OCI-LY7 (cell line): ENCODE measurements around the gene CPNE2. TPM values are rescaled to one million over a fixed set of nuclear protein-coding genes. Genes with fewer than 3 reads are reported as not detected.

Source experiments
- BruUV-seq: library from RNA; stranded (reverse); fragments of 400-500 nt; replicated peaks from 2 replicates; lab custom pipeline; 2021; lab: Mats Ljungman, UMichigan
- CTCF ChIA-PET: fragments of 300-600 bp; sonication (Branson Sonifier 250); formaldehyde crosslinking; loops from one replicate; lab custom pipeline; 2022; ENCODE audit warnings: antibody characterized with exemption; ENCODE audit not compliant: unreplicated experiment; lab: Charles Lee
- POLR2A ChIA-PET: fragments of 300-600 bp; sonication (Branson Sonifier 250); formaldehyde crosslinking; loops from one replicate; lab custom pipeline; 2022; ENCODE audit warnings: antibody characterized with exemption; lab: Charles Lee
- DNase-seq: peaks from one replicate; pipeline ENCODE4 v3.0.0-alpha.2; 2015; ENCODE audit warnings: low spot score
- H2AFZ ChIP-seq: fragments of 200-600 bp; sonication (generic), shearing (Covaris generic); 2 replicates; pipeline ENCODE4 v1.6.1; 2014; ENCODE audit warnings: mild to moderate bottlenecking, antibody characterized with exemption, low read length, moderate library complexity
- H3K27ac ChIP-seq: fragments of 200-600 bp; sonication (generic); 2 replicates; pipeline ENCODE4 v1.5.1; 2014; ENCODE audit warnings: mixed run types, low read depth, mild to moderate bottlenecking, moderate library complexity, low read length, inconsistent platforms; ENCODE audit not compliant: poor library complexity, severe bottlenecking
- H3K36me3 ChIP-seq: fragments of 200-600 bp; sonication (generic); 2 replicates; pipeline ENCODE4 v1.6.1; 2014; ENCODE audit warnings: mild to moderate bottlenecking, antibody characterized with exemption, low read length, moderate library complexity, mixed read lengths; ENCODE audit not compliant: insufficient read depth
- H3K4me1 ChIP-seq: fragments of 200-600 bp; sonication (generic); 2 replicates; pipeline ENCODE4 v1.5.1; 2014; ENCODE audit warnings: mild to moderate bottlenecking, low read length; ENCODE audit not compliant: insufficient read depth, poor library complexity, severe bottlenecking
- H3K4me2 ChIP-seq: fragments of 200-600 bp; sonication (generic); 2 replicates; pipeline ENCODE4 v1.6.1; 2014; ENCODE audit warnings: mild to moderate bottlenecking, low read length
- H3K4me3 ChIP-seq: fragments of 200-600 bp; sonication (generic); 2 replicates; pipeline ENCODE4 v1.5.1; 2014; ENCODE audit warnings: mild to moderate bottlenecking, low read depth, low read length; ENCODE audit not compliant: poor library complexity, severe bottlenecking
- H3K79me2 ChIP-seq: fragments of 200-600 bp; sonication (generic); 2 replicates; pipeline ENCODE4 v1.6.1; 2016; ENCODE audit warnings: low read depth, mild to moderate bottlenecking, low read length, moderate library complexity, mixed read lengths; ENCODE audit not compliant: insufficient read depth
- H3K9me2 ChIP-seq: fragments of 200-600 bp; sonication (generic); 2 replicates; pipeline ENCODE4 v1.6.1; 2016; ENCODE audit warnings: mild to moderate bottlenecking, low read length, mixed read lengths; ENCODE audit not compliant: insufficient read depth
- H3K9me3 ChIP-seq: fragments of 200-600 bp; sonication (generic); 2 replicates; pipeline ENCODE4 v1.6.1; 2014; ENCODE audit warnings: mild to moderate bottlenecking, mixed run types, low read length, mixed read lengths
- H4K20me1 ChIP-seq: fragments of 200-600 bp; sonication (generic); 2 replicates; pipeline ENCODE4 v1.6.1; 2014; ENCODE audit warnings: mild to moderate bottlenecking, antibody characterized with exemption, low read length, moderate library complexity, mixed read lengths; ENCODE audit not compliant: insufficient read depth
- EZH2phosphoT487 ChIP-seq: fragments of 200-600 bp; sonication (generic); IDR thresholded peaks from 2 replicates; pipeline ENCODE4 v1.6.1; 2018; ENCODE audit warnings: low read depth, borderline replicate concordance, mild to moderate bottlenecking, mixed run types, antibody characterized with exemption, low read length, moderate library complexity, mixed read lengths
- intact Hi-C: fragments of 100-400 bp; cut with micrococcal nuclease; formaldehyde crosslinking; loops from one replicate; pipeline ENCODE4 v1.10.0; 2022; ENCODE audit not compliant: unreplicated experiment
- total RNA-seq, 2 experiments: library from RNA; depleted of rRNA in 1 of 2; stranded (reverse); fragments of >200 nt in 1 of 2; shearing (Covaris generic) in 1 of 2; gene quantifications; 2 replicates each; pipeline ENCODE4 v1.2.3, GENCODE V29; 2014 to 2022
- TF ChIP-seq, protein P1 (sequence below): fragments of 200-600 bp; sonication (generic); conservative IDR thresholded peaks from 2 replicates; pipeline ENCODE4 v1.5.1; 2014; ENCODE audit warnings: mild to moderate bottlenecking, antibody characterized with exemption, low read length, moderate library complexity, mixed read lengths

The CPNE2 gene
- total RNA-seq, 2 experiments from 2014 or later: 14.4 to 44.7 TPM

DNA sequence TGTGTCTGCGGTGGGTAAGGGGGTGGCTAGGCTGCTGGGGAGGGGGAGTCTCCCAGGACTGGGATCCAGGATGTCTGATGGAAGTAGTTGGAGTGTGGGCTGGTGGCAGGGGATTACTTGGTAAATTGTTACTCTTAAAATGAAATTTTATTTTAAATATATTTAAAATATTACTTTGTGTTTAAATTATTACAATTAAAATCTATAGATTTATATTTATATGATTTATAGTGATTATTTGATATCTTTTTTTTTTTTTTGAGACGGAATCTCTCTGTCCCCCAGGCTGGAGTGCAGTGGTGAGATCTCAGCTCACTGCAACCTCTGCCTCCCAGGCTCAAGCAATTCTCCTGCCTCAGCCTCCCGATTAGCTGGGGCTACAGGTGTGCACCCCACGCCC lies 18.6 kb downstream of the CPNE2 start:
- Histone ChIP-seq H3K27ac (no peak overlapping the region), H3K9me3 (no peaks in the 10 kb centered on the region), H3K79me2 (no peaks in the 10 kb centered on the region), H3K4me3 (no peak overlapping the region), H2AFZ (no peak overlapping the region), H4K20me1 (no peaks in the 10 kb centered on the region), H3K4me2 (no peak overlapping the region), H3K4me1 (peaks cover 32% of the 10 kb centered on the region), H3K9me2 (no peaks in the 10 kb centered on the region), H3K36me3 (peaks cover 3% of the 10 kb centered on the region)
- no peak for DNase-seq
- TF ChIP-seq, protein P1, sequence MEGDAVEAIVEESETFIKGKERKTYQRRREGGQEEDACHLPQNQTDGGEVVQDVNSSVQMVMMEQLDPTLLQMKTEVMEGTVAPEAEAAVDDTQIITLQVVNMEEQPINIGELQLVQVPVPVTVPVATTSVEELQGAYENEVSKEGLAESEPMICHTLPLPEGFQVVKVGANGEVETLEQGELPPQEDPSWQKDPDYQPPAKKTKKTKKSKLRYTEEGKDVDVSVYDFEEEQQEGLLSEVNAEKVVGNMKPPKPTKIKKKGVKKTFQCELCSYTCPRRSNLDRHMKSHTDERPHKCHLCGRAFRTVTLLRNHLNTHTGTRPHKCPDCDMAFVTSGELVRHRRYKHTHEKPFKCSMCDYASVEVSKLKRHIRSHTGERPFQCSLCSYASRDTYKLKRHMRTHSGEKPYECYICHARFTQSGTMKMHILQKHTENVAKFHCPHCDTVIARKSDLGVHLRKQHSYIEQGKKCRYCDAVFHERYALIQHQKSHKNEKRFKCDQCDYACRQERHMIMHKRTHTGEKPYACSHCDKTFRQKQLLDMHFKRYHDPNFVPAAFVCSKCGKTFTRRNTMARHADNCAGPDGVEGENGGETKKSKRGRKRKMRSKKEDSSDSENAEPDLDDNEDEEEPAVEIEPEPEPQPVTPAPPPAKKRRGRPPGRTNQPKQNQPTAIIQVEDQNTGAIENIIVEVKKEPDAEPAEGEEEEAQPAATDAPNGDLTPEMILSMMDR: no peak
- no peak for TF ChIP-seq EZH2phosphoT487
- BruUV-seq: no TSS peak
- ChIA-PET CTCF (no interaction called here), POLR2A (interaction anchor here (1.1 to 1.3 kb wide), 2 partner anchors 8 to 13 kb away, joined by 3 read pairs; no protein-coding TSS in a partner anchor)
- intact Hi-C loops: no loop called here

DNA sequence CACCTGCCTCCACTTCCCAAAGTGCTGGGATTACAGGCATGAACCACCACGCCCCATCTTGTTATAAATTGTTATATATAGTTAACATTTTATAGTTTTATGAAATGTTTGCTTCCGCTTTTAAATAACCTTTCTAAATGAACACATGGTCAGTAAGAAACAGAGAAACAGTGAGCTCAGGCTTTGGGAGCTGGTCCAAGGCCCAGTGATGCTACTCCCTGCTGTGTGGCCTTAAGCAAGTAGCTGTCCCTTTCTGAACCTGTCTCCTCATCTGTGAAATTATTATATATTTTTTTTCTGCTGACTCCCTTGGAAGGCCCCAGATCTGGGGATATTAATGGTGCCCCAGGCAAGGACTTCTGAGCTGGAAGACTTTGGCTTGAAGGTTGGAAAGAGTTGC lies 19.0 kb downstream of the CPNE2 start:
- H3K4me2 ChIP-seq: no peak overlapping the region
- no peak overlapping the region for H2AFZ ChIP-seq
- intact Hi-C loops: no loop called here
- no peaks in the 10 kb centered on the region for H3K9me3 ChIP-seq
- DNase-seq: no peak
- BruUV-seq: no TSS peak
- no peak overlapping the region for H3K27ac ChIP-seq
- H3K79me2 ChIP-seq: no peaks in the 10 kb centered on the region
- H3K36me3 ChIP-seq: peaks cover 6% of the 10 kb centered on the region
- no peaks in the 10 kb centered on the region for H3K9me2 ChIP-seq
- H4K20me1 ChIP-seq: no peaks in the 10 kb centered on the region
- H3K4me3 ChIP-seq: no peak overlapping the region
- H3K4me1 ChIP-seq: peaks cover 31% of the 10 kb centered on the region
- CTCF ChIA-PET: no interaction called here
- POLR2A ChIA-PET: interaction anchor here (1.1 to 1.3 kb wide), 2 partner anchors 9 to 13 kb away, joined by 3 read pairs; no protein-coding TSS in a partner anchor
- TF ChIP-seq, protein P1: no peak
- no peak for TF ChIP-seq EZH2phosphoT487

DNA sequence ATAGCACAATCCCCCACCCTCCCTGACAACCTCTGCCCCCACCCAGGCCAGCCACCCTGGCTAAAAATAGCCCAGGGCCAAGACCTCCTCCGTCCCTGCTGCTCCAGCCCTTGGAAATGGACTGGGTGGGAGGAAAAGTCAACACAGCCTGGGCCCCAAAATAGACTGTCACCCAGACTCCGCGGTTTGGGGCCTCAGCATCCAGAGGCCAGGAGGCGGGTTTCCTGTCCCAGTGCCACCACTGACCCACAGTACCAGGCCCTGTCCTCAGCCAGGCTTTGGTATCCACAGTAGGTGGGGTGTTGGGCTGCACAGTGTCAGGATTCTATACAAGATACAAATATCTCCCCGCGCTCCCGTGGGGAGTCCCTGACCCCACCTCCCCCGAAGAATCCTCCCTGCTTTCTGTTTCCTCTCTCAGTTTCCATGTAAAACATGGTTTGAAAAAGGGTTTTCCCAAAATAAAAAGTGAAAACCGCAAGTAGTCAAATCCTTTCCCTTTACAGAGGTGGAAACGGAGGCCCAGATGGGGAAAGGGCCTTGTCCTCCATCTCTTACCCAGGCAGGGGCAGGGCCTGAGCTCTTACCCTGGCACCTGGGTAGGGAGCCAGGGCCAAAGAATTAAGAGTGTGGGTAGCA lies 20.1 kb downstream of the CPNE2 start:
- Histone ChIP-seq H3K9me3 (no peaks in the 10 kb centered on the region), H3K9me2 (no peaks in the 10 kb centered on the region), H3K79me2 (no peaks in the 10 kb centered on the region), H3K4me2 (no peak overlapping the region), H2AFZ (no peak overlapping the region), H4K20me1 (no peaks in the 10 kb centered on the region), H3K4me3 (no peak overlapping the region), H3K36me3 (peaks cover 8% of the 10 kb centered on the region), H3K4me1 (peaks cover 26% of the 10 kb centered on the region), H3K27ac (no peak overlapping the region)
- DNase-seq: no peak
- intact Hi-C loops: no loop called here
- ChIA-PET CTCF (no interaction called here), POLR2A (interaction anchor here (0.6 kb wide), 1 partner anchor 44 kb away, joined by 3 read pairs; no protein-coding TSS in a partner anchor)
- TF ChIP-seq, protein P1: no peak
- TF ChIP-seq EZH2phosphoT487: no peak
- no TSS peak for BruUV-seq
